ENCODE data around the gene CD19.
"Not testable (repeated sequence)": the region's sequence is repeated elsewhere in the genome, so short reads cannot be mapped to it uniquely, and the experiment has no call there.

CD19 gene

DNA sequence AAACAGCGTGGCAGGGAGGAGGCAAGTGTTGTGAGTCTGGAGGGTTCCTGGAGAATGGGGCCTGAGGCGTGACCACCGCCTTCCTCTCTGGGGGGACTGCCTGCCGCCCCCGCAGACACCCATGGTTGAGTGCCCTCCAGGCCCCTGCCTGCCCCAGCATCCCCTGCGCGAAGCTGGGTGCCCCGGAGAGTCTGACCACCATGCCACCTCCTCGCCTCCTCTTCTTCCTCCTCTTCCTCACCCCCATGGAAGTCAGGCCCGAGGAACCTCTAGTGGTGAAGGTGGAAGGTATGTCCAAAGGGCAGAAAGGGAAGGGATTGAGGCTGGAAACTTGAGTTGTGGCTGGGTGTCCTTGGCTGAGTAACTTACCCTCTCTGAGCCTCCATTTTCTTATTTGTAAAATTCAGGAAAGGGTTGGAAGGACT lies at the start of gene CD19:
CD19 (plus strand) TSS at position 171 of the 425 bp plus-strand sequence; CDS start at position 201, 30 bp downstream.
- DNase-seq, result no peak

DNA sequence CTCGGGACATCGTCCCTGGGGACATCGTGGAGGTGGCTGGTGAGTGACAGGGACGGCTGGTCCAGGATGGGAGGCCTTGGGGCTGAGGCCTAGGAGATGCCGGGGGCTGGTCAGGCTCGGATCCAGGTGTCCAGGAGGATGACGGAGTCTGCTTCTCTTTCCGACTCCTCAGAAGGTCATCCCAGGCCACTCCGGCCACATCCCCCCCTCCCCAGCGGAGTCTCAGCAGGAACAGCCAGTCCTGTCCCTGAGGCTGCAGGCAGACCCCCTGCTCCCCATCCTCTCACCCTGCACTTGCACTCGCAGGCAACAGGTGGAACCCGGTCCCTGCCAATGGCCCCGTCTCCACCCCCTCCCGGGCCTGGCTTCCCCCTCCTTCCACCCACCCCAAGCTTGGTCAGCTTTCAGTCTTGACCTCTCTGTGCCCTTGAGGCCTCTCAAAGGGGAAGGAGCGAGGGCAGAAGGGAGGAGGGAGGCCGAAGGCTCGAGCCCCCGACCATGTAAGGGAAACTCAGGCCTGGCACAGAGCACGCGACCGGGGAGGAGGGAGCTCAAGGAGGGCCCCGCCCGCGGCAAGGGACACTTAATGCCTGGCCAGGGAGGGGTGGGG lies 49.1 kb upstream of the CD19 start:
- DNase-seq, result no peak

DNA sequence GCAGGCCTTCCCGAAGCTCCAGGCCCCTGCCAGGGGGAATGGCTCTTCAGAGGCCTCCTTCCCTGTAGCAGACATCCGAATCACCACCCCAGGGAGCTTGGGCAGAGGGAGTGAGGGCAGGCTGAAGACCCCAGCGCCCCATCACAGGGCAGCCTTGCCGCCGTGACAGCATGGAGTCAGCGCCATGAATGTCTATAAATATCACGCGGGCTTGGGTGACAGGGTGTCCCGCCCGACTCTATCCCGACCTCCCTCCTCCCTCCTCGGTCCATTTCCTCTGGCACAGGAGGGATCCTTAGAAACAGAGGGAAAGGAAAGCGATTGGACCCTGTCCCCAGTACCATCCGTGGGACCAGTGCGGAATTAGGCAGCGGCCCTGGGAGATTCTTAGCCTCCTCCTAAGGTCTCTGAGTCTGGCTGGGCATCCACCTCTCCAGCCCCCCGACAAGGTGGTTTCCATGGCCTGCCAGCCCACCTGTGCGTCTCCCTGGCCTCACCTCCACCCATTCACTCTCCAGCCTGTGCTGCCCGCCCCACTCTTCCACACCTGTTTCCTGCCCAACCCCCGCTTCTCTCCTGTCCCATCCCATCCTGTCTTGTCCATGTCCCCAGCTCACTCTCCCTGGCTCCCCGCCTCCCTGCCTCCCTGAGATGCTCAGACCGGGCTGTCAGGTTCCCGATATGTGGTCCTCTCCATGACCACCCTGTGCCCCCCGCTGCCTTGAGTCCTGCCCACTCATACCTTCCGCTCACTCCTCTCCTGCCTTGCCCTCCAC lies 48.4 kb upstream of the CD19 start:
- no peak for DNase-seq

- DNase-seq, result no peak
Measured at GRCh38 chr16:28884045-28884444, 47.7 kb upstream of the CD19 start.

DNA sequence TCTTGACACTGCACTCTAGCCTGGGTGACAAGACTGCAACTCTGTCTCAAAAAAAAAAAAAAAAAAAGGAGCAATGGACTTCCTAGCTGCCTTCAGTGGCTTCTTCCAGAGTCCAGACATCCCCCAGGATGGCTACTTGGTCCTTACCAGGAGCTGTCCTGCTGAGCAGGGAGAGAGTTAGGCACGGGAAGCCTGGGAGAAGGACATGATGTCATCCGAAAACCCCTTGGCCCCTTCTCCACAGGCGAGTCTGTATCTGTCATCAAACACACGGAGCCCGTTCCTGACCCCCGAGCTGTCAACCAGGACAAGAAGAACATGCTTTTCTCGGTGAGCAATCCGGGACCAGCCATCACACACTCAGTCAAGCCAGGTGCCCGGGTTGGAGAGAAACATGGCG lies 44.8 kb upstream of the CD19 start:
- DNase-seq, result no peak

- not testable (repeated sequence) for DNase-seq
Measured at GRCh38 chr16:28890355-28890754, 41.4 kb upstream of the CD19 start.

GRCh38 chr16:28891964-28892890 lies 39.5 kb upstream of the CD19 start:
- no peak for DNase-seq

DNA sequence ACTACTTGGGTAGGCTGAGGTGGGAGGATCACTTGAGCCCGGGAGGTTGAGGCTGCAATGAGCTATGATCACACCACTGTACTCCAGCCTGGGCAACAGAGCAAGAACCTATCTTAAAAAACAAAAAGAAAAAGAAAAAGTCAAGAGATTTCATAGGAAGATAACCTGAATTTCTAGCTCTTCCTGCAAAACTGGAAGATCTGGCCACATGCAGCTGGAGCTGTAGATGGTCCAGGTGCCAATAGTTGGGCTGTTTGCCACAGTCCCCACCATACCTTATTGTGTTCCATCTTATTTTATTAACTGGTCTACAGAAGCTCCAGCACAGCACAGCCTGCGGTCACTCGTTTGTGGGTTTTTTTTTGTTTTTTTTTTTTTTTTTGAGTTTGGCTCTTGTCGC lies 38.5 kb upstream of the CD19 start:
- no peak for DNase-seq

GRCh38 chr16:28895609-28896008 lies 36.2 kb upstream of the CD19 start:
- no peak for DNase-seq

- DNase-seq, result no peak
Measured at GRCh38 chr16:28897826-28898225, 33.9 kb upstream of the CD19 start.

DNA sequence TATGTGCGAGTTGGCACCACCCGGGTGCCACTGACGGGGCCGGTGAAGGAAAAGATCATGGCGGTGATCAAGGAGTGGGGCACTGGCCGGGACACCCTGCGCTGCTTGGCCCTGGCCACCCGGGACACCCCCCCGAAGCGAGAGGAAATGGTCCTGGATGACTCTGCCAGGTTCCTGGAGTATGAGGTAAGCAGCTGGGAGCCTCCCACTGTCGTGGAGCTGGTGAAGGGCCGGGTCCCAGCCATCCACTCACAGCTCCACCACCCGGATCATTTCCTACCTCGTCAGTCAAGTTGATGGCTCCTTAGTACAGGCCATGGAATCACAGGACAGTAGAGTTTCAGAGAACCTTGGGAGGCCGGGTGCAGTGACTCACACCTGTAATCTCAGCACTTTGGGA lies 33.5 kb upstream of the CD19 start:
- DNase-seq, result no peak

DNA sequence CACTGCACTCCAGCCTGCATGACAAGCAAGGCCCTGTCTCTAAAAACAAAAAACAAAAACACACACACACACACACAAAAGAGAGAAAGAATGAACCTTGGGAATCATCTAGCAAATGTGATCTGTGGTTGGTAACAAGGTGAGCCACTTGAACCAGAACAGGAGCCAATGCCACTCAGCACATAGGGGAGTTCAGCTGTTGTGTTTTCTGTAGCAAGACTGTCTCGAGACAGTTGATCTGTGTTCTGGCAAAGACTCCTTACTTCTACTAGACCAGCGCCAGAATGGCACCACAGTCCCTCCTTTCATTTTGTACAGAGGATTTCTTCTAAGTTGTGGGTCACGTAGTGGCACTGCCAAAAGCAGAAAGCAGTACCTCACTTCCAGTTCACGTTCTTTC lies 32.8 kb upstream of the CD19 start:
- DNase-seq, result no peak

DNA sequence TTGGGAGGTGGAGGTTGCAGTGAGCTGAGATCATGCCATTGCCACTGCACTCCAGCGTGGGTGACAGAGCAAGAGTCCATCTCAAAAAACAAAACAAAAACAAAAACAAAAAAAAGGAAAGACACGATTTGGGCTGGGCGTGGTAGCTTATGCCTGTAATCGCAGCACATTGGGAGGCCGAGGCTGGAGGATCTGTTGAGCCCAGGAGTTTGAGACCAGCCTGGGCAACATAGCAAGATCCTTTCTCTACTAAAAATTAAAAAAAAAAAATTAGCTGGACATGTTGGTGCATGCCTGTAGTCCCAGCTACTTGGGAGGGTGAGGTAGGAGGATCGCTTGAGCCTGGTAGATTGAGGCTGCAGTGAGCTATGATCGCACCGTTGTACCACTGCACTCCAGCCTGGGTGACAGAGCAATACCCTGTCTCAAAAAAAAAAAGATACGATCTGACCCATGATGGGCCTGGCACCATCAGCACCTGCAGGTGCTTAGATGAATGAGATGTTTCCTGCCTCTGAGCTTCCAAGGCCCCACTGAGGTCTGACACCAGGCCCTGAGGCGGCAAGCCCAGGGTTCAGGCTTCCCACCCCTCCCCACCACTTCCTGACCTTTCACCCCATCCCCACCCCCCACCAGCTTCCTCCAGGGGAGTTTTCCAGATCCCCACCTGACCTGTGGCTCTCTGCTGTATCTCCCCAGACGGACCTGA lies 31.7 kb upstream of the CD19 start:
- no peak for DNase-seq

- DNase-seq, result no peak
Measured at GRCh38 chr16:28900601-28901000, 31.2 kb upstream of the CD19 start.

GRCh38 chr16:28901862-28902261 lies 29.9 kb upstream of the CD19 start:
- DNase-seq, result no peak

DNA sequence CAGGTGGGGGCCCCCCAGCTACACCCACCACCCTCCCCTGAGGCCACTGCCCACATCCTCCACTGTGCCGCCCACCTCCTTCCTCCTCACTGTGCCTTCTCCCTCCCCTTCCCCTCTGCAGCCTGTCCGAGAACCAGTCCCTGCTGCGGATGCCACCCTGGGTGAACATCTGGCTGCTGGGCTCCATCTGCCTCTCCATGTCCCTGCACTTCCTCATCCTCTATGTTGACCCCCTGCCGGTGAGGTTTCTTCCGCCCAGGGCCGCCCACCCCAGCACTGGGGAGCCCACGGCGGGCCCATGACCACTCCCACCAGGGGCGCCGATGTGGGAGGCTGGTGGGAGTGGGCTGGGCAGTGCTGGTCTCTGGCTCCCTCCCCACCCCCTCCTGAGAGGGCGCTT lies 28.9 kb upstream of the CD19 start:
- no peak for DNase-seq

- DNase-seq, result no peak
Measured at GRCh38 chr16:28903344-28904042, 28.3 kb upstream of the CD19 start.

- DNase-seq, result no peak
Measured at GRCh38 chr16:28904363-28904762, 27.4 kb upstream of the CD19 start.

DNA sequence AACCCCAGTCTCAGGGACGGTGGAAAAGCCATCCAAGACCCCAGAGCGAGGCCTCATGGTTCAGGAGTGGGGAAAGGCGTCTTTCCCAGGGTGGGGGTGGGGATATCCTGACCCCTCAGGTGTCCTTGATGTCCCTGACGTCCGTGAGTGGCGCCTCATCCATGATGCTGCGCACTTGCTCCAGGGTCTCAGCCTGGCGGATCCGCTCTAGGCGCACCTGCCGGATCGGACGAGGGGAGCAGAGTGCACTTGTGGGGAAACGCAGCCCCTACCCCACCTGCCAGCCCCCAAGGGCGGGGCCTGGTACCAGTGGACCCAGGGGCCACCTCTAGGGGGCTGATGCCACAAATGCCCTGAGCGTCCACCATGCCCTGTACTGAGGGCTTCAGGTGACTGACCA lies 26.9 kb upstream of the CD19 start:
- no peak for DNase-seq

GRCh38 chr16:28905229-28905754 lies 26.5 kb upstream of the CD19 start:
- no peak for DNase-seq

- DNase-seq, result no peak
Measured at GRCh38 chr16:28905800-28906372, 25.9 kb upstream of the CD19 start.

All from activated CD4-positive, alpha-beta T cell treated with anti-CD3 and anti-CD28 coated beads, Interleukin-10, Interleukin-2, amounts not matched to agents 100 ng/mL and 50 ng/mL, durations not matched to agents 16 hours and 8 hours (primary cell).